AG10803 (cell line): ENCODE measurements around the gene GINS1.
A peak's percentile ranks its signal among the peaks of the same experiment; 100 is the strongest.
"Not testable (repeated sequence)": the region's sequence is repeated elsewhere in the genome, so short reads cannot be mapped to it uniquely, and the experiment has no call there.

Experiments
- DNase-seq: peaks from one replicate; pipeline ENCODE4 v3.0.0; 2010; ENCODE audit warnings: low read depth
- H3K4me3 ChIP-seq: 2 replicates; pipeline ENCODE4 v1.5.1; 2011; ENCODE audit warnings: mild to moderate bottlenecking, low read length, control low read depth
- CTCF ChIP-seq: conservative IDR thresholded peaks from 2 replicates; pipeline ENCODE4 v1.5.1; 2011; ENCODE audit warnings: mild to moderate bottlenecking, low read length, control low read depth, inconsistent platforms

Gene GINS1

GRCh38 chr20:25469558-25469957, 62.1 kb downstream of the GINS1 start:
- no peak for DNase-seq
- TF ChIP-seq CTCF, result no peak

DNA sequence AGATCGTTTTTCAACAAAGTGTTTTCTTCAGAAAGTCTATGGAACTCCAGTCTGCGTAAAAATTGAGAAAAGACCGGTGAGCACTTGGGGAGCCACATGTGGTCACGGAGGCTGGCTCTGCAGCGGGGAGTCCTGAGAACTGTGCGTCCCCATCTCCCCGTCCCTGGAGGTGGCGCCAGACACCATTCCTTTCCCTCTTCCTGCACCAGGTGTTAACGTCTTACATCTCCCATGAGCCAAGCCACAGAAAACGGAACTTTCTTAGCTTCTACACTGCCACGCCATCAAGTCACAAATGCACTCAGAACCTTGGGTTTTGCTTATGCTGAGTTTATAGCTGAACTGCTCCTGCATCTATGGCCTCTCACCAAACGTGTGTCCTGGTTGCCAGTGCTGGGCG, 62.6 kb downstream of the GINS1 start:
- H3K4me3 ChIP-seq, result no peak overlapping the region
- peak; percentile 34 for TF ChIP-seq CTCF
- no peak for DNase-seq

More at GRCh38 chr20:25469558-25469957, 62.1 kb downstream of the GINS1 start:
- no peak overlapping the region for H3K4me3 ChIP-seq

DNA sequence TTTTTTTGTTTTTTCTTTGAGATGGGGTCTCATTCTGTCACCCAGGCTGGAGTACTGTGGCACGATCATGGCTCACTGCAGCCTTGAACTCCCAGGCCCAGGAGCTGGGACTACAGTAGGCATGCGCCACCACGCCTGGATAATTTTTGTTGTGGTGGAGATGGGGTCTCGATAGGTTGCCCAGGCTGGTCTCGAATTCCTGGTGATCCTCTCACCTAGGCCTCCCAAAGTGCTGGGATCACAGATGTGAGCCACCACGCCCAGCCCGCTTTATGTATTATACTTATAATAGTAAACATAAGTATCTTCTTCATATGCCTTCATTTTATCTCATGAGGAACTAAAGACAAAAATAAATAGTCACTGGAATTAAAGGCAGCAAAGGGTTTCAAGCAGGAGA, 63.5 kb downstream of the GINS1 start:
- no peak overlapping the region for H3K4me3 ChIP-seq
- no peak for TF ChIP-seq CTCF
- no peak for DNase-seq

GRCh38 chr20:25473297-25473696, 65.8 kb downstream of the GINS1 start:
- not testable (repeated sequence) for DNase-seq, H3K4me3 ChIP-seq

DNA sequence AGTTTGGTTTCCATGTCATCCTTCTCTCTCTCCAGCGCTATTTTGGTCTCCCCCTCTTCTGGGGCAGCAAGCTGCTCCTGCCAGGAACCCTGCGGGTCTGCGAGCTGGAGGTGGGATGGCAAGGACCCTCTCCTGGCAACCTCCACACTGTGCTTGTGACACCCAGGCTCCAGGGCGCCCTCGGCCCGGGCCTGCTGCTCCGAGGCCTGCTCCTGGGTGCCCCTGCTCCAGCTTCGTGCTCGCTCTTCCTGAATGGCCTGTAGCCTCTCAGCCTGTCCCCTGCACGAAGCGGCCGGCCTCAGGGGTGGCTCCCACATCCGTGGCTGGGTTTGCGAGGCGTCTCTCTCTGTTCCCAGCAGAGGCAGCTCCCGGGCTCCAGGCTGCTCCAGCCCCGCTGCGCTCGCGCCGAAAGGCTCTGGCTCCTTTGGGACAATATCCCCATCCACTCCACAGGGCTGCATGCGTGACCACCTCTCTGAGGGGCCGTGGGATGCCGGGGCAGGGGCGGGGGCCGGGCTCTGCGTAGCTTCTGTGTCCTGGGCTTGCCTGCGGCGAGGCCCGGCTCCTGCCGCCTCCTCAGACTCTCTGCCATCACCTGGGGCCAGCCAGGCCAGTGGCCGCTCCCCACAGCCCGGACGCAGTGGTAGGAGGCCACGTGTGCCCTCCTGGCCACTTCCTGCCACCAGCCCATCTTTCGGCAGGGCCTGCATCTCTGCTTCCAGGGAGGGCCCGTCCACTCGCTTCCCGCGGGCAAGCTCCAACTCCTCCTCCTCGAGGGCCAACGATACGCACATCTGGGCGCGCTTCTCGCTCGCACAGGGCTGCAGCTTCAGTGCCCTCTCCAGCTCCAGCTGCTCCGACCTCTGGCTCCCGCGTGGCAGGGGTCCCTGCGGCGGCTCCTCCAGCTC, 68.9 kb downstream of the GINS1 start:
- no peak for TF ChIP-seq CTCF
- no peak overlapping the region for H3K4me3 ChIP-seq
- no peak for DNase-seq

DNA sequence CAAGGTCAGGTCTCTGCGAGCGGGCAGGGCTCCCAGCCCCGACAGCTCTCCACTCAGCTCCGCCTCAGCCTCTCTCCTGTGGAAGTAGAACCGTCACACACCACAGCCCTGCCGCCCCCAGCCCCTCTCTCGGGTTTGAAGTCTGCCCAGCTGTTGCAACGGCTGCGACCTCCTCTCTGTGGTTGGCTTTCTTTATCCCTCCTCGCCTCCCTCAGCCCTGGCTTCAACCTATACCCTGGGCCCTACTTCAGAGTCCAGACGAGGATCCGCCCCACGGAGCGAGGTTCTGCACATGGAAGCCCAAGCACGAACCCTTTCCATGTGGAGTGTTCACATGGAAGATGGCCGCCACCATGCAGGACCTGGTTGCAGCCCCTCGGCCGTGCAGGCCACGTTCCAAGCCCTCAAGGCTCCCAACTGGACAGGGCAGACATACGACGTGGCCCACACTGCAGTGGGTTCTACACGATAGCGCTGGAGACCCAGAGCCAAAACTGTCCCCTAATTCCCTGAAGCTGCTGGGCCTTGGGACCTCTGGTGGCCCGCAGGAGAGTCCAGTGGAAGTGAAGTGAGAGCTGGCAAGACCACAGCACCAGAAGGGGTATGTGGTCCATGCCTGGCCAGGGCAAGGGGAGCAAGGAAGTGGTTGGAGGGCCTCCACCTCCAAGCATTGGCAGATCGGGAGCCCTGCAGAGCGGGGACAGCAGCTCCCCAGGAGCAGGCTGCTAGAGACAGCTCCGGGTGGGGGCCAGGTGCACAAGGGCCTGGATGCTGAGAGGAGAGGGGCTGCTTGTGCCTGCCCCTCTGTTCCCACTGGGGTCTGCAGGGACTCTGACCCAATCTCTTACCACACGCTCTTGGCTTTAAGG, 69.8 kb downstream of the GINS1 start:
- no peak for TF ChIP-seq CTCF
- H3K4me3 ChIP-seq, result no peak overlapping the region

GRCh38 chr20:25478889-25479568, 71.6 kb downstream of the GINS1 start:
- TF ChIP-seq CTCF, result no peak
- no peak for DNase-seq
- no peak overlapping the region for H3K4me3 ChIP-seq

More for the DNA sequence above, 69.8 kb downstream of the GINS1 start:
- no peak for DNase-seq
